Stimulated activated CD4-positive, alpha-beta T cell treated with anti-CD3 and anti-CD28 coated beads, Interleukin-1b, Interleukin-23, amount 100 ng/mL, for 24 hours (primary cell): Measurements from ENCODE around the gene PIGS.
"Not testable (repeated sequence)": the region's sequence is repeated elsewhere in the genome, so short reads cannot be mapped to it uniquely, and the experiment has no call there.

Experiments used
- DNase-seq, 4 experiments: peaks; one replicate each; pipeline ENCODE4 v3.0.0-alpha.2; 2020; ENCODE audit warnings: low read depth in 4 of 4, low spot score in 1 of 4

Gene PIGS

DNA sequence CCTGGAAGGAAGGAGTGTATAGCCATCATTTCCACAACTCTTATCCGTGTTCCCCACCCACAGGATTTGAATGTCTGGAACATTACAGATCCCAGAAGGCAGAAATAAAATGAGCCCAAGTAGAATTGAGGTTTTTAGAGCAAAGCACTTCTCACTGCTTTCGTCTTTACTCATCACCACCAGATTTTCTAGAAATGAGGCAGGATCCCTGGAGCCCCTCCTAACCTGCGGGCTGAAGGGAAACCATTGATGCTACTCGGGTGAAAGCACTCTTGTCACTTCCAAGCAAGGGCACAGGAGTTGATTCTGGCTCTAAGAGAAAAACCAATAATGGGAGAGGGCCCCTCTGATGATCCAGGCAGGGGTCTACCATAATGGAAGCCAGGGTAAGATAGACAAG is 8.2 kb upstream of the PIGS start:
- no peak for DNase-seq

GRCh38 chr17:28578246-28579195 is 7.2 kb upstream of the PIGS start:
- DNase-seq: no peak

DNA sequence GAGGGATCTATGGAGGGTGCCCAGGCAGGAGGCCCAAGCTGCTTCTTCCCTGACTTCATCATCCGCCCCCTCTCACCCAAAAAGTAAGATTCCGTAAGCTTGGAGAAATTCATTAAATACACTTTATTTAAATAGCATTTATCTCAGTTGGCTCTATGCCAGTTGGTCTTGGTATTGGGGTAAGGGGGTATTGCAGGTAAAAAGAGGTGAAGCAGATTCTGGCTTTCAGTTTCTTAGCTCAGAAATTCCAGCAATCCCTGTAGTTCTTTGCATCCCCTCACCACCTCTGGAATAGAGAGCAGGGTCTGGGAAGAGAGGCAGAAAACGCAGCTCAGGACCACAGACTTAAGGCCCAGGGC is 6.1 kb upstream of the PIGS start:
- no peak for DNase-seq

- DNase-seq: peak; percentile 93 to 99 (median 96)
Measured at GRCh38 chr17:28576758-28577465, 5.6 kb upstream of the PIGS start, which contains the start of gene ALDOC. Gene ALDOC (minus strand): TSS chr17:28576895. CDS start chr17:28575532, 1,363 bp downstream.

GRCh38 chr17:28576016-28576415 is 4.7 kb upstream of the PIGS start:
- DNase-seq: not testable (repeated sequence)

DNA sequence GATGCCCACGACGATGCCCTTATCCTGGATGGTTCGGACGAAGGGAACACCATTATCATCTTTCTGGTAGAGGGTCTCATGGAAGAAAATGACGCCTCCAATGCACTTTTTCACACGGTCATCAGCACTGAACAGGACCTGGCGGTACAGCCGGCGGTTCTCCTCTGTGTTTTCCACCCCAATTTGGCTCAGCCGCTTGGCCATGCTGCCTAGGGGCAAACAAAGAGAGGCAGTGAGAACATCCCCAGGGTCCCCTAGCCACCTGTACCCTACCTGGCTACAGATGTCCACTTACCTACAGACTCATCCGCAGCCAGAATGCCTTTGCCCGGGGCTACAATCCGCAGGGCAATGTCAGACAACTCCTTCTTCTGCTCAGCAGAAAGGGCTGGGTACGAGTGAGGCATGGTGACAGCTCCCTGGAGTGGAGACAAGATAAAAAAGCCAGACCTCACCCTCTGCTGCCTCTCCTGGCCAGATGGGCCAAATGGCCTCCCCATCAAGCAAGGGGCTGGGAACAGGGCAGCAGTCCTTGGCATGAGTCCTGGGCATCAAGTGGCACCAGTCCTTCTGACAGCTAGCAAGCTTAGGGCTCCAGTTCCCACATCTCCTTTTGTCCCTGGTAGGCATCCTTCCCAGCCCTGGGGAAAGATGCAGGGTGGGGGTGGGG is 3.9 kb upstream of the PIGS start:
- DNase-seq: no peak

DNA sequence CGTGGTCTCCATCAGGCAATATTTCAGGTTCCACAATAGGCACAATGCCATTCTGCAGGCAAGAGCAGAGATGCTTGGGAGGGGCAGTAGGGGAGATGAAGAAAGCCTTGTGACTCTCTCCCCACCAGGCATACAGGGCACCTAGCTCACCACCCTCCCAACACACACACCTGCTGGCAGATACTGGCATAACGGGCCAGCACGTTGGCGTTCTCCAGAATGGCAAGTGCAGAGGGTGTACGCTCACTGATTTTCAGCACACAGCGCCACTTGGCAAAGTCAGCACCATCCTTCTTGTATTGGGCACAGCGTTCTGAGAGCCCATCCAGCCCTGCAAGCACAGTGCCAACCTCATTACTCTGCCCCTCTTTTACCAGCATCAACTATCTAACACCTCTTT is 3.2 kb upstream of the PIGS start:
- DNase-seq: no peak

DNA sequence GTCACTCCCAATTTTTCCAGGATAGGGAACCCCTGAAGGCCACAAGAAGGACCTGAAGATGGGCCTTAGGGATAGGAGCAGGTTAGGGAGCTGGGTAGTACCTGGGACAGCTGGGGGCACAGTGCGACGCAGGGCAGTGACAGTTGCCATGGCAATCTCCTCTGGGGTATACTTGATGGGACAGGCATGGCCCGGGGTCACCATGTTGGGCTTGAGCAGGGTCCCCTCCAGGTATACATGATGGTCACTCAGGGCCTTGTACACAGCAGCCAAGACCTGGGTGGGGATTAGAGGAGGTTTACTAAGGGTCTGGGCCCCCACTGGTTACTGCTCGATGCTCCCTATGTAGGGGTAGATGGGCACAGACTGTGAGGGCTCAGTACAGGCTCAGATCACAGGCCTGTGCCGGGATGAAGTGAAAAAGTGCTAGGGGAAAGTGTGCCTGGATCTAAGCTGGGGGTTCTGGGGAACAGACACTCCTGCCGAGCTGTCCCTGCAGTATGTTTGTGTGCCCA is 2.7 kb upstream of the PIGS start:
- no peak for DNase-seq

DNA sequence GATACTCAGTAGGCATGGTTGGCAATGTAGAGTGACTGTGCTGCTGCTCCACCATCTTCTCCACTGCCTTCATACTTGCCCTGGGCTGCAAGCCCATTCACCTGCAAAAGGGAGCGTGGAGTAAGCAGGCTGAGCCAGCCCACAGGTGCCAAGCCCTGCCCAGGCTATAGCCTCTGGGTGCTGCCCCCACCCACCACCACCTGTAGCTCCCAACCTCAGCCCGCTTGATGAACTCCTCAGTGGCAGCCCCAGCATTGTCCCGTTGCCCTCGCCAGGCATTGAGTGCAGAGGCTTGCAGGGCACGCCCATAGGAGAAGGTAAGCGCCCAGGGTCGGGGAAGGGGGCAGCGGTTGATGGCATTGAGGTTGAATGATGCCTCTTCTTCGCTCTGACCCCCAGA is 2.2 kb upstream of the PIGS start:
- DNase-seq: no peak

DNA sequence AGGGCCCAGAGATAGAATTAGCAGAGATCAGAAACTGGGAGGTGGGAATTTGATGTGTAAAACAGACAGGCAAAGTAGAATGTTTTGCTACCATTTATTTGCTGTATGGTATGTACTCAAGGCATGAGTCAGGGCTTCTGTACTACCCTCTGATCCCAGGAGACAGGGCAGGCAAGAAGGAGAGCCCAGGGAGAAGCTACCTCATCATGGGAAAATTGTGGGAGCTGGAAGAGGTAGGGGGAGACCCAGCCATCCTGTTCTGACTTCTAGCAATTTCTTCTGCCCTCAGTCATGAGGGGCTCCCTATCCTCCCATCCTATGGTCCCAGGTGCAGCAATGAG is 1.7 kb upstream of the PIGS start:
- DNase-seq: no peak

- DNase-seq: no peak
Measured at GRCh38 chr17:28572259-28573039, 1.1 kb upstream of the PIGS start.

- peak in 1 of 4 experiments; percentile 32 for DNase-seq
Measured at GRCh38 chr17:28570716-28571360, 486 bp downstream of the PIGS start.

- DNase-seq: no peak
Measured at GRCh38 chr17:28569446-28569845, 1.9 kb downstream of the PIGS start.

DNA sequence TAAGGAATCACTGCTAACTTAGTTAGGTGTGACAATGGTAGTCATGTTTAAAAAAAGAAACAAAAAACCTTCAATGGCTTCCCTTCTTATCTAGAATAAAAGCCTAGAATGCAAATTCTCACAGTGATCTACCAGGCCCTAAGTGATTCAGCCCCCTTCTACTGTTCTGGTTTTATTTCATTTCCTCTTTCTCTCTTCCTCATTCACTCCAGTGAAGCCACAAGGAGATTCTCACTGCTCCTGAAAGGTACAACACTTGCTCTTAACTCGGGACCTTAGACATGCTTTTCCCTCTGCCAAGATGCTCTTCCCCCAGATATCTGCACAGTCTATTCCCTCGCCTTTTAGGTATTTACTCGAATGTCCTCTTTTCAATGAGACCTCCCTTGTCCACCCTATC is 3.7 kb downstream of the PIGS start:
- DNase-seq: no peak

GRCh38 chr17:28563475-28563874 is 7.8 kb downstream of the PIGS start:
- DNase-seq: no peak

DNA sequence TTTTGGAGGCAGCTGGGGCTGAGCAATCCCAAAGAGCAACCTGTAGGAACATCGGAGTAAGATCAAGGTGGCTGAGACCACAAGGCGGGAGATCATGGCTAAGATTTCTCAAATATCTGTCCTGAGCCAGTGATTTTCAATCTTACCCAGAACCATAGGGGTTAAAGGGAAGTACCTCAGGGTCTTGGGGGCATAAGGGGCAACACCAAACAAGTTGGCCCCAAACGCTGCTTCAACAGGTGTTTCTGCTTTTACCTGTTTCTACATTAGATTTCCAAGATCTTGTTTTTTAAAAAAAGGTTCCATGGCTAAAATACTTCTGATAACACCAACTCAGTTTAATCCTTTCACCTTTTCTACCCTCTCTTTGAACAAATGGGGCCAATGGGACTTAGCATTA is 16.3 kb downstream of the PIGS start:
- DNase-seq: no peak

DNA sequence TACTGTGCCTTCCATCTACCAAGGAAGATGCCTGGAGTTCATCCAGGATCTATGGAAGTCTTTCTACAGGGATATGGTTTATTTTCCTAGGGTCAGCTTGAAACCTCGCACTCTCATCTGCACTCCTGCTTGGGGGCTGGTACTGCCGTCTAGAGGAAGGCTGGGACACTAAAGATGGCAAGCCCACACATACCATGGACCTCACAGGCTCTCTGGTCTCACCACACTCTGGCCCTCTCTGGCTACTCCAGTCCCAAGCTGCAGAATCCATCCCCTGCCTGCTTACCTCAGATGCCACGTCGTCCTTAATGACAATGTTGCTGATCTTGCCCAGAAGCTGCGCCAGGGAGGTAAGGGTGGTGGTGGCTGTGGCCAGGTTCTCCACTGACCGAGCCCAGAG is 16.8 kb downstream of the PIGS start:
- no peak for DNase-seq

GRCh38 chr17:28553000-28553505 is 18.3 kb downstream of the PIGS start:
- no peak for DNase-seq

GRCh38 chr17:28552176-28552999 is 18.9 kb downstream of the PIGS start, which contains the start of gene UNC119:
Gene UNC119 (minus strand): TSS chr17:28552624. CDS start chr17:28552557, 67 bp downstream.
- DNase-seq: peak; percentile 47 to 72 (median 68)
